22Rv1 (cell line): ENCODE measurements around the gene GGTLC1.
"Not testable (repeated sequence)": the region's sequence is repeated elsewhere in the genome, so short reads cannot be mapped to it uniquely, and the experiment has no call there.

Experiments used
- ZFX ChIP-seq: fragments of 450-650 bp; IDR thresholded peaks from 2 replicates; pipeline ENCODE4 v1.6.1; 2017; ENCODE audit warnings: antibody characterized with exemption, borderline replicate concordance
- TF ChIP-seq, protein P1 (sequence below): fragments of 450-650 bp; IDR thresholded peaks from 2 replicates; pipeline ENCODE4 v1.5.1; 2017; ENCODE audit warnings: mild to moderate bottlenecking

- TF ChIP-seq, protein P1, sequence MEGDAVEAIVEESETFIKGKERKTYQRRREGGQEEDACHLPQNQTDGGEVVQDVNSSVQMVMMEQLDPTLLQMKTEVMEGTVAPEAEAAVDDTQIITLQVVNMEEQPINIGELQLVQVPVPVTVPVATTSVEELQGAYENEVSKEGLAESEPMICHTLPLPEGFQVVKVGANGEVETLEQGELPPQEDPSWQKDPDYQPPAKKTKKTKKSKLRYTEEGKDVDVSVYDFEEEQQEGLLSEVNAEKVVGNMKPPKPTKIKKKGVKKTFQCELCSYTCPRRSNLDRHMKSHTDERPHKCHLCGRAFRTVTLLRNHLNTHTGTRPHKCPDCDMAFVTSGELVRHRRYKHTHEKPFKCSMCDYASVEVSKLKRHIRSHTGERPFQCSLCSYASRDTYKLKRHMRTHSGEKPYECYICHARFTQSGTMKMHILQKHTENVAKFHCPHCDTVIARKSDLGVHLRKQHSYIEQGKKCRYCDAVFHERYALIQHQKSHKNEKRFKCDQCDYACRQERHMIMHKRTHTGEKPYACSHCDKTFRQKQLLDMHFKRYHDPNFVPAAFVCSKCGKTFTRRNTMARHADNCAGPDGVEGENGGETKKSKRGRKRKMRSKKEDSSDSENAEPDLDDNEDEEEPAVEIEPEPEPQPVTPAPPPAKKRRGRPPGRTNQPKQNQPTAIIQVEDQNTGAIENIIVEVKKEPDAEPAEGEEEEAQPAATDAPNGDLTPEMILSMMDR = not testable (repeated sequence)
- TF ChIP-seq ZFX = not testable (repeated sequence)
Measured at GRCh38 chr20:23981526-23981925, 7.1 kb downstream of the GGTLC1 start.
